PC-3 (cell line): ENCODE measurements around the gene POU3F3. TPM values are rescaled to one million over a fixed set of nuclear protein-coding genes. Genes with fewer than 3 reads are reported as not detected.

Experiments
- total RNA-seq: library from RNA; depleted of rRNA; stranded (reverse); fragments of >200 nt; gene quantifications from 2 replicates; pipeline ENCODE4 v1.2.3, GENCODE V29; 2014; rRNA removed

The POU3F3 gene
- total RNA-seq, 1 experiment from 2014 or later, result not detected

Other genes with a start within 250 kb of the POU3F3 start
- gene MRPS9, start 184.0 kb downstream of the POU3F3 start, total RNA-seq, result 59.7 and 64.0 TPM in 2 replicates